K562 (cell line): ENCODE measurements around the gene GRK4. TPM values are rescaled to one million over a fixed set of nuclear protein-coding genes. Genes with fewer than 3 reads are reported as not detected.

Experiments
- EGR1 ChIP-seq: fragments of 450-650 bp; conservative IDR thresholded peaks from 2 replicates; pipeline ENCODE4 v1.6.1; 2017; ENCODE audit warnings: mild to moderate bottlenecking
- ESRRA ChIP-seq: fragments of 450-650 bp; IDR thresholded peaks from 2 replicates; pipeline ENCODE4 v1.6.1; 2014; ENCODE audit warnings: low read depth, mild to moderate bottlenecking, moderate library complexity, borderline replicate concordance
- ETV6 ChIP-seq, 3 experiments: fragments of 150-350 bp in 1 of 3; sonication (generic) in 1 of 3; formaldehyde crosslinking in 1 of 3; IDR thresholded peaks; 2 replicates each; pipeline versions ENCODE4 v1.6.1 to v1.8.0; 2014 to 2022; ENCODE audit warnings: borderline replicate concordance in 2 of 3, low read depth in 2 of 3, antibody characterized with exemption in 1 of 3, low read length in 1 of 3, mild to moderate bottlenecking in 1 of 3, missing genetic modification reagents in 1 of 3
- HDGF ChIP-seq: fragments of 450-650 bp; IDR thresholded peaks from 2 replicates; pipeline ENCODE4 v1.6.1; 2016
- NR4A1 ChIP-seq, 2 experiments: fragments of 250-450 bp in 1 of 2; fragments of 450-650 bp in 1 of 2; sonication (Bioruptor Pico) in 1 of 2; IDR thresholded peaks; 2 replicates each; pipeline versions ENCODE4 v1.4.0 to v1.6.1; 2016 to 2020; ENCODE audit warnings: mild to moderate bottlenecking in 2 of 2, missing compliant biosample characterization in 1 of 2, missing genetic modification characterization in 1 of 2, moderate library complexity in 1 of 2
- RBM22 ChIP-seq: fragments of 200-400 bp; formaldehyde crosslinking; IDR thresholded peaks from 2 replicates; pipeline ENCODE4 v1.6.1; 2018; ENCODE audit warnings: low read length, low read depth; ENCODE audit not compliant: poor library complexity, severe bottlenecking
- RCOR1 ChIP-seq, 2 experiments: IDR thresholded peaks; 2 replicates each; pipeline ENCODE4 v1.6.1; 2012; ENCODE audit warnings: low read depth in 2 of 2, low read length in 2 of 2, borderline replicate concordance in 1 of 2, improper control_type of control experiment in 1 of 2
- SAP30 ChIP-seq: fragments of 200-600 bp; sonication (generic); IDR thresholded peaks from 2 replicates; pipeline ENCODE4 v1.6.1; 2012; ENCODE audit warnings: borderline replicate concordance, low read depth, mild to moderate bottlenecking, moderate library complexity, low read length, control low read depth, inconsistent platforms; ENCODE audit not compliant: insufficient read depth, poor library complexity, severe bottlenecking
- TAF7 ChIP-seq: fragments of 450-650 bp; IDR thresholded peaks from 2 replicates; pipeline ENCODE4 v1.6.1; 2016; ENCODE audit warnings: missing genetic modification characterization, missing compliant biosample characterization
- TRIM24 ChIP-seq, 2 experiments: fragments of 450-650 bp; IDR thresholded peaks; 2 replicates each; pipeline ENCODE4 v1.6.1; 2016
- polyA plus RNA-seq, 8 experiments: library from polyadenylated mRNA; depleted of rRNA in 4 of 8; stranded (reverse) in 5 of 8; unstranded in 3 of 8; fragments of >200 nt; fragmentation: Nextera tagmentation in 2 of 8; fragmentation: Illumina TruSeq in 1 of 8; extraction: Ambion mirVana in 2 of 8; extraction: Trizol in 1 of 8; gene quantifications; 2 replicates each; pipeline versions ENCODE4 v1.2.1 to v1.2.3, GENCODE V29; 2011 to 2014; ENCODE audit warnings: inconsistent platforms in 1 of 8, missing spikeins in 1 of 8
- total RNA-seq, 7 experiments: library from RNA; depleted of rRNA in 6 of 7; stranded (reverse); fragments of >200 nt in 6 of 7; fragmentation: Illumina TruSeq in 2 of 7; extraction: Trizol in 2 of 7; gene quantifications; 2 replicates each; pipeline versions ENCODE4 v1.2.1 to v1.2.3, GENCODE V29; 2011 to 2021; ENCODE audit warnings: low replicate concordance in 1 of 7
- TF ChIP-seq, protein P1 (sequence below): fragments of 450-650 bp; IDR thresholded peaks from 2 replicates; pipeline ENCODE4 v1.6.1; 2017; ENCODE audit warnings: antibody characterized with exemption, mild to moderate bottlenecking
- TF ChIP-seq, protein P2 (sequence below): sonication (generic); formaldehyde crosslinking; IDR thresholded peaks from 2 replicates; pipeline ENCODE4 v1.8.0; 2022; ENCODE audit warnings: missing genetic modification reagents, mild to moderate bottlenecking, borderline replicate concordance
- TF ChIP-seq, protein P3 (sequence below): sonication (generic); formaldehyde crosslinking; IDR thresholded peaks from 2 replicates; pipeline ENCODE4 v1.8.0; 2022; ENCODE audit warnings: mild to moderate bottlenecking, low read depth, missing genetic modification reagents
- TF ChIP-seq, protein P4 (sequence below): fragments of 450-650 bp; formaldehyde crosslinking; IDR thresholded peaks from 2 replicates; pipeline ENCODE4 v1.4.0; 2022; ENCODE audit warnings: missing genetic modification characterization

Gene GRK4
- total and polyA plus RNA-seq, 9 of the 15 experiments (the other 6 are each of a cell fraction or from before 2014, with no cell fraction given): 1.1 to 4.8 (median 2.6) TPM

DNA sequence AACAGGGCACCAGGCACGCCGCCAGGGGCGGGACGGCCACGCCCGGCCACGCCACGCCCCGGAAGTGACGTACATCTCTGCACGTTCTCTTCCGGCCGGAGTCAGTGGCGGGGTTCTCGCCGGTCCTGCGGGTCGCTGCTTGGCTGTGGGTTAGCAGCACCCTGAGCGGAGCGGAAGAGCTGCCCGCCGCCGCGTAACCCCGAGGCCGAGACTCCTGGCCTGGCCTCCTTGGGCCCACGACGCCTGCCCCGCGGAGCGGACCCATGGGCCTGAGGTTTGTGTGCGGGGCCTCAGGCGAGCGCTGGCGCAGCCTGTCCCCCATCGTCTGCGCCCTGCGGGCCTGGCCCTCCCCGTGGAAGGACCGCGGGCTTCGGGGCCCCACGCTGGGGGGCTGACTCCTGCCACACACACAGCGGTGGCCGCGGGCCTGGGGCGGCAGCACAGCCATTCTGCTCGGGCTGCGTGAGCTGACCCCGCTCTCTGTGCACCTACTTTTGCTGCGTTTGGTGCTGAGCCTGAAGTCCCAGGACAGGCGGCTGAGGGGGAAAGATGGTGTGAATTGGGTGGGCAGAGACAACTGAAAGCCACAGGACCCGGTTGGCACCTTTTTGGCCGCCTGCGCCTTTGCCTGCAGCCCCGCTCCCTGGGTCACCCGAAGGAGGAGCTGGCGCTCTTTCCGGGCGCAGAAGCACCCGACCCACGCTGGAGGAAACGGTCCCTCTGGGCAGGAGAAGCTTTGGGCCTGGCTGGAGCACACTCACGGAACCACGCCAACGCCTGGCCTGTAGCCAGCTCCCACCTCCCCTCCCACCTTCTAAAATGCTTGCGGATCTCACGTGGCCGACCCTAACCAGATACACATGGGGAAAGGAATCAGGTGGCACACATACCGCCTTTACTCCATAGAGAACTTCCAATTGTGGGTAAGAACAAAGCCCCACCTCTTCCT, 28.3 kb upstream of the GRK4 start (continued):
- TF ChIP-seq RCOR1 (IDR thresholded peaks at IDR 0.05; ENCODE audit: borderline replicate concordance in 1 of 2, low read depth in 2 of 2, low read length in 2 of 2): no peak
- TF ChIP-seq TRIM24 (IDR thresholded peaks at IDR 0.05): no peak
- 0 out of 2 replicates have a peak, but pooled peaks have one; percentile 18 for TF ChIP-seq EGR1
- no peak for TF ChIP-seq ESRRA
- TF ChIP-seq, protein P1, sequence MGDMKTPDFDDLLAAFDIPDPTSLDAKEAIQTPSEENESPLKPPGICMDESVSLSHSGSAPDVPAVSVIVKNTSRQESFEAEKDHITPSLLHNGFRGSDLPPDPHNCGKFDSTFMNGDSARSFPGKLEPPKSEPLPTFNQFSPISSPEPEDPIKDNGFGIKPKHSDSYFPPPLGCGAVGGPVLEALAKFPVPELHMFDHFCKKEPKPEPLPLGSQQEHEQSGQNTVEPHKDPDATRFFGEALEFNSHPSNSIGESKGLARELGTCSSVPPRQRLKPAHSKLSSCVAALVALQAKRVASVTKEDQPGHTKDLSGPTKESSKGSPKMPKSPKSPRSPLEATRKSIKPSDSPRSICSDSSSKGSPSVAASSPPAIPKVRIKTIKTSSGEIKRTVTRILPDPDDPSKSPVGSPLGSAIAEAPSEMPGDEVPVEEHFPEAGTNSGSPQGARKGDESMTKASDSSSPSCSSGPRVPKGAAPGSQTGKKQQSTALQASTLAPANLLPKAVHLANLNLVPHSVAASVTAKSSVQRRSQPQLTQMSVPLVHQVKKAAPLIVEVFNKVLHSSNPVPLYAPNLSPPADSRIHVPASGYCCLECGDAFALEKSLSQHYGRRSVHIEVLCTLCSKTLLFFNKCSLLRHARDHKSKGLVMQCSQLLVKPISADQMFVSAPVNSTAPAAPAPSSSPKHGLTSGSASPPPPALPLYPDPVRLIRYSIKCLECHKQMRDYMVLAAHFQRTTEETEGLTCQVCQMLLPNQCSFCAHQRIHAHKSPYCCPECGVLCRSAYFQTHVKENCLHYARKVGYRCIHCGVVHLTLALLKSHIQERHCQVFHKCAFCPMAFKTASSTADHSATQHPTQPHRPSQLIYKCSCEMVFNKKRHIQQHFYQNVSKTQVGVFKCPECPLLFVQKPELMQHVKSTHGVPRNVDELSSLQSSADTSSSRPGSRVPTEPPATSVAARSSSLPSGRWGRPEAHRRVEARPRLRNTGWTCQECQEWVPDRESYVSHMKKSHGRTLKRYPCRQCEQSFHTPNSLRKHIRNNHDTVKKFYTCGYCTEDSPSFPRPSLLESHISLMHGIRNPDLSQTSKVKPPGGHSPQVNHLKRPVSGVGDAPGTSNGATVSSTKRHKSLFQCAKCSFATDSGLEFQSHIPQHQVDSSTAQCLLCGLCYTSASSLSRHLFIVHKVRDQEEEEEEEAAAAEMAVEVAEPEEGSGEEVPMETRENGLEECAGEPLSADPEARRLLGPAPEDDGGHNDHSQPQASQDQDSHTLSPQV: no peak
- TF ChIP-seq RBM22: peak; percentile 63
- TF ChIP-seq, protein P2, sequence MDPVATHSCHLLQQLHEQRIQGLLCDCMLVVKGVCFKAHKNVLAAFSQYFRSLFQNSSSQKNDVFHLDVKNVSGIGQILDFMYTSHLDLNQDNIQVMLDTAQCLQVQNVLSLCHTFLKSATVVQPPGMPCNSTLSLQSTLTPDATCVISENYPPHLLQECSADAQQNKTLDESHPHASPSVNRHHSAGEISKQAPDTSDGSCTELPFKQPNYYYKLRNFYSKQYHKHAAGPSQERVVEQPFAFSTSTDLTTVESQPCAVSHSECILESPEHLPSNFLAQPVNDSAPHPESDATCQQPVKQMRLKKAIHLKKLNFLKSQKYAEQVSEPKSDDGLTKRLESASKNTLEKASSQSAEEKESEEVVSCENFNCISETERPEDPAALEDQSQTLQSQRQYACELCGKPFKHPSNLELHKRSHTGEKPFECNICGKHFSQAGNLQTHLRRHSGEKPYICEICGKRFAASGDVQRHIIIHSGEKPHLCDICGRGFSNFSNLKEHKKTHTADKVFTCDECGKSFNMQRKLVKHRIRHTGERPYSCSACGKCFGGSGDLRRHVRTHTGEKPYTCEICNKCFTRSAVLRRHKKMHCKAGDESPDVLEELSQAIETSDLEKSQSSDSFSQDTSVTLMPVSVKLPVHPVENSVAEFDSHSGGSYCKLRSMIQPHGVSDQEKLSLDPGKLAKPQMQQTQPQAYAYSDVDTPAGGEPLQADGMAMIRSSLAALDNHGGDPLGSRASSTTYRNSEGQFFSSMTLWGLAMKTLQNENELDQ: no peak
- no peak for TF ChIP-seq NR4A1 (CRISPR knock-in tag; IDR thresholded peaks at IDR 0.05)
- no peak for TF ChIP-seq NR4A1 (tag; IDR thresholded peaks at IDR 0.05)
- peak; percentile 86 for TF ChIP-seq SAP30
- 0 out of 2 replicates have a peak, but pooled peaks have one; percentile 11 for TF ChIP-seq TAF7 (tag)
- TF ChIP-seq ETV6 (IDR thresholded peaks at IDR 0.05; ENCODE audit: borderline replicate concordance in 1 of 2, low read depth in 2 of 2, low read length in 1 of 2): no peak
- no peak for TF ChIP-seq ETV6 (CRISPR knock-in tag; IDR thresholded peaks at IDR 0.05; ENCODE audit: borderline replicate concordance)
- TF ChIP-seq HDGF: no peak
- TF ChIP-seq, protein P3, sequence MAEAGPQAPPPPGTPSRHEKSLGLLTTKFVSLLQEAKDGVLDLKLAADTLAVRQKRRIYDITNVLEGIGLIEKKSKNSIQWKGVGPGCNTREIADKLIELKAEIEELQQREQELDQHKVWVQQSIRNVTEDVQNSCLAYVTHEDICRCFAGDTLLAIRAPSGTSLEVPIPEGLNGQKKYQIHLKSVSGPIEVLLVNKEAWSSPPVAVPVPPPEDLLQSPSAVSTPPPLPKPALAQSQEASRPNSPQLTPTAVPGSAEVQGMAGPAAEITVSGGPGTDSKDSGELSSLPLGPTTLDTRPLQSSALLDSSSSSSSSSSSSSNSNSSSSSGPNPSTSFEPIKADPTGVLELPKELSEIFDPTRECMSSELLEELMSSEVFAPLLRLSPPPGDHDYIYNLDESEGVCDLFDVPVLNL (CRISPR knock-in tag): 0 out of 2 replicates have a peak, but pooled peaks have one; percentile 15
- TF ChIP-seq, protein P4, sequence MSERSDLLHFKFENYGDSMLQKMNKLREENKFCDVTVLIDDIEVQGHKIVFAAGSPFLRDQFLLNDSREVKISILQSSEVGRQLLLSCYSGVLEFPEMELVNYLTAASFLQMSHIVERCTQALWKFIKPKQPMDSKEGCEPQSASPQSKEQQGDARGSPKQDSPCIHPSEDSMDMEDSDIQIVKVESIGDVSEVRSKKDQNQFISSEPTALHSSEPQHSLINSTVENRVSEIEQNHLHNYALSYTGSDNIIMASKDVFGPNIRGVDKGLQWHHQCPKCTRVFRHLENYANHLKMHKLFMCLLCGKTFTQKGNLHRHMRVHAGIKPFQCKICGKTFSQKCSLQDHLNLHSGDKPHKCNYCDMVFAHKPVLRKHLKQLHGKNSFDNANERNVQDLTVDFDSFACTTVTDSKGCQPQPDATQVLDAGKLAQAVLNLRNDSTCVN (CRISPR knock-in tag): no peak
